ENCODE data around the gene ZNF654. TPM values are rescaled to one million over a fixed set of nuclear protein-coding genes. Genes with fewer than 3 reads are reported as not detected.

Gene ZNF654
- total and polyA plus RNA-seq, 9 of the 15 experiments (the other 6 are each of a cell fraction or from before 2014, with no cell fraction given): 2.4 to 8.6 (median 5.1) TPM

DNA sequence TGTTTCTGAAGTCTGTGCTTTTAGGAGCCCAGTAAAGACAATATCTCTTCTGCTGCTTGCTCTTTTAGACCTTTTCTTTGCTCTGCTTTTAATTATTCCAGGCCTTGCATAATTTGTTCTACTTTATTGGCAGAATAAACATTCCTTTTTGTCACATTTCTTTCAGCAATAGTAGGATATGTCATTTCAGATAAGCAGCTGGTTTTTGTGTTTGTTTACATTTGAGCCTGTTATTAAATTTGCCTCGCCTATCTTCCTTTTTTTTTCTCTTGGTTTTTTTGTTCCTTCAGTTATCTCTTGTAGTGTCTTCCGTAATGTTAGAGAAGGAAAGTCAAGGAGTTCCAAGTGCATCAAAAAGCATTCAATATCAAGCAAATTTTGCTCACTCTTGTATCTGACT, 16.4 kb downstream of the ZNF654 start (continued):
- TF ChIP-seq NEUROD1 (IDR thresholded peaks at IDR 0.05; ENCODE audit: borderline replicate concordance, low read depth, low read length, partially characterized antibody): no peak
- 0 out of 2 replicates have a peak, but pooled peaks have one; percentile 46 for TF ChIP-seq FOXM1 (IDR thresholded peaks at IDR 0.05; ENCODE audit: low read depth)
- TF ChIP-seq FOXM1 (CRISPR knock-in tag; IDR thresholded peaks at IDR 0.05; ENCODE audit: low read depth): no peak
- TF ChIP-seq NRF1 (conservative IDR thresholded peaks at IDR 0.05 in 1 of 2, IDR thresholded peaks at IDR 0.05 in 1 of 2): no peak
- TF ChIP-seq FOXK2 (conservative IDR thresholded peaks at IDR 0.05 in 1 of 2, IDR thresholded peaks at IDR 0.05 in 1 of 2; ENCODE audit: low read depth in 2 of 2): peak; percentile 49 to 65; a peak in 2 of 4 replicates
- peak; percentile 81 for TF ChIP-seq ARID1B (IDR thresholded peaks at IDR 0.05)
- TF ChIP-seq, protein P1, sequence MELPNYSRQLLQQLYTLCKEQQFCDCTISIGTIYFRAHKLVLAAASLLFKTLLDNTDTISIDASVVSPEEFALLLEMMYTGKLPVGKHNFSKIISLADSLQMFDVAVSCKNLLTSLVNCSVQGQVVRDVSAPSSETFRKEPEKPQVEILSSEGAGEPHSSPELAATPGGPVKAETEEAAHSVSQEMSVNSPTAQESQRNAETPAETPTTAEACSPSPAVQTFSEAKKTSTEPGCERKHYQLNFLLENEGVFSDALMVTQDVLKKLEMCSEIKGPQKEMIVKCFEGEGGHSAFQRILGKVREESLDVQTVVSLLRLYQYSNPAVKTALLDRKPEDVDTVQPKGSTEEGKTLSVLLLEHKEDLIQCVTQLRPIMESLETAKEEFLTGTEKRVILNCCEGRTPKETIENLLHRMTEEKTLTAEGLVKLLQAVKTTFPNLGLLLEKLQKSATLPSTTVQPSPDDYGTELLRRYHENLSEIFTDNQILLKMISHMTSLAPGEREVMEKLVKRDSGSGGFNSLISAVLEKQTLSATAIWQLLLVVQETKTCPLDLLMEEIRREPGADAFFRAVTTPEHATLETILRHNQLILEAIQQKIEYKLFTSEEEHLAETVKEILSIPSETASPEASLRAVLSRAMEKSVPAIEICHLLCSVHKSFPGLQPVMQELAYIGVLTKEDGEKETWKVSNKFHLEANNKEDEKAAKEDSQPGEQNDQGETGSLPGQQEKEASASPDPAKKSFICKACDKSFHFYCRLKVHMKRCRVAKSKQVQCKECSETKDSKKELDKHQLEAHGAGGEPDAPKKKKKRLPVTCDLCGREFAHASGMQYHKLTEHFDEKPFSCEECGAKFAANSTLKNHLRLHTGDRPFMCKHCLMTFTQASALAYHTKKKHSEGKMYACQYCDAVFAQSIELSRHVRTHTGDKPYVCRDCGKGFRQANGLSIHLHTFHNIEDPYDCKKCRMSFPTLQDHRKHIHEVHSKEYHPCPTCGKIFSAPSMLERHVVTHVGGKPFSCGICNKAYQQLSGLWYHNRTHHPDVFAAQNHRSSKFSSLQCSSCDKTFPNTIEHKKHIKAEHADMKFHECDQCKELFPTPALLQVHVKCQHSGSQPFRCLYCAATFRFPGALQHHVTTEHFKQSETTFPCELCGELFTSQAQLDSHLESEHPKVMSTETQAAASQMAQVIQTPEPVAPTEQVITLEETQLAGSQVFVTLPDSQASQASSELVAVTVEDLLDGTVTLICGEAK (IDR thresholded peaks at IDR 0.05): peak; percentile 87
- TF ChIP-seq, protein P1 (CRISPR knock-in tag; IDR thresholded peaks at IDR 0.05): no peak
- TF ChIP-seq, protein P2, sequence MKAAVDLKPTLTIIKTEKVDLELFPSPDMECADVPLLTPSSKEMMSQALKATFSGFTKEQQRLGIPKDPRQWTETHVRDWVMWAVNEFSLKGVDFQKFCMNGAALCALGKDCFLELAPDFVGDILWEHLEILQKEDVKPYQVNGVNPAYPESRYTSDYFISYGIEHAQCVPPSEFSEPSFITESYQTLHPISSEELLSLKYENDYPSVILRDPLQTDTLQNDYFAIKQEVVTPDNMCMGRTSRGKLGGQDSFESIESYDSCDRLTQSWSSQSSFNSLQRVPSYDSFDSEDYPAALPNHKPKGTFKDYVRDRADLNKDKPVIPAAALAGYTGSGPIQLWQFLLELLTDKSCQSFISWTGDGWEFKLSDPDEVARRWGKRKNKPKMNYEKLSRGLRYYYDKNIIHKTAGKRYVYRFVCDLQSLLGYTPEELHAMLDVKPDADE (conservative IDR thresholded peaks at IDR 0.05; ENCODE audit: control insufficient read depth, low read depth, low read length): no peak

Measured in K562 (cell line).